ENCODE results near the gene FOXP1. TPM values are rescaled to one million over a fixed set of nuclear protein-coding genes. Genes with fewer than 3 reads are reported as not detected.

FOXP1 gene
- total and polyA plus RNA-seq, 12 donors: 7.6 to 42.7 (median 24.3) TPM

DNA sequence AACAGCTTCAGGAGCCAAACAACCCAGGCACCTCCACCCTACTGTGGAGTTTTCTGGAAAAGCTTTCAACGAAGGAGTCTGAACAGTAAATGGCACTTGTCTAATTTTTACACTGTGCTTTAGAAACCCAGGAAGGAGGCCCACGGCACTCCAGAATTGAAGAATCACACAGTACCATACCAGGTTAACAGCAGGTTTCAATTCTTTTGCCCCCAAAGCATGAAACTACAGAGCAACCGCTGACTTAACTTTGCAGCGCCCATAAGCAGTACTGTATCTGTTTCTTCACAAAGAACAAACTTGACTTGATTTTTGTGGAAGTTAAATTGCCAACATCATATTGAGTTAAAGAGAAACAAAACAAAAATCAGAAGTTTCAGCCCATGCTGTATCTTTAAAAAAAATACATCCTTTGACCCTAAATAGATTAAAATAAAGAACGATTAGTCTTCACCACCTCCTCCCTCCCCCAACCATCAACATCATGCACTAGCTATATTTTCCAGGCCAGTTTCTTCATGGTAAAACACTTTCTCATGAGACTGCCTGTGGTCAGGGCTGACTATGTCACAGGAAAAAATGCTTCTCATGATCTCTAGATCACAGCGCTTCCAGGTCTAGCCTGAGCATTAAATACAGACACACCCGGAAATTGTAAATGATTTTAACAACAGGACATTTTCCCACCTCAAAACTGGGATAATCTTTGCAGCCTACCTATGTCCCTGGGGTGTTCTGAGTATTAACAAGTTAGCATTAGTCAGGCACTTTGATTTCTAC lies 456.3 kb downstream of the FOXP1 start:
- Histone ChIP-seq H3K9me3 (replicated peaks in 1 of 3) (no peaks in the 10 kb centered on the region), H3K27me3 (no peaks in the 10 kb centered on the region), H3K4me3 (peak overlapping the region in 1 of 4 donors; percentile 2), H3K4me1 (replicated peaks in 1 of 2) (peaks cover 6 to 41% of the 10 kb centered on the region in 2 donors), H3K36me3 (replicated peaks in 1 of 2) (no peaks in the 10 kb centered on the region), H3K27ac (peak overlapping the region in 1 of 5 donors; percentile 7)
- TF ChIP-seq, protein P1, sequence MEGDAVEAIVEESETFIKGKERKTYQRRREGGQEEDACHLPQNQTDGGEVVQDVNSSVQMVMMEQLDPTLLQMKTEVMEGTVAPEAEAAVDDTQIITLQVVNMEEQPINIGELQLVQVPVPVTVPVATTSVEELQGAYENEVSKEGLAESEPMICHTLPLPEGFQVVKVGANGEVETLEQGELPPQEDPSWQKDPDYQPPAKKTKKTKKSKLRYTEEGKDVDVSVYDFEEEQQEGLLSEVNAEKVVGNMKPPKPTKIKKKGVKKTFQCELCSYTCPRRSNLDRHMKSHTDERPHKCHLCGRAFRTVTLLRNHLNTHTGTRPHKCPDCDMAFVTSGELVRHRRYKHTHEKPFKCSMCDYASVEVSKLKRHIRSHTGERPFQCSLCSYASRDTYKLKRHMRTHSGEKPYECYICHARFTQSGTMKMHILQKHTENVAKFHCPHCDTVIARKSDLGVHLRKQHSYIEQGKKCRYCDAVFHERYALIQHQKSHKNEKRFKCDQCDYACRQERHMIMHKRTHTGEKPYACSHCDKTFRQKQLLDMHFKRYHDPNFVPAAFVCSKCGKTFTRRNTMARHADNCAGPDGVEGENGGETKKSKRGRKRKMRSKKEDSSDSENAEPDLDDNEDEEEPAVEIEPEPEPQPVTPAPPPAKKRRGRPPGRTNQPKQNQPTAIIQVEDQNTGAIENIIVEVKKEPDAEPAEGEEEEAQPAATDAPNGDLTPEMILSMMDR (IDR thresholded peaks at IDR 0.05): no peak
- TF ChIP-seq POLR2A (IDR thresholded peaks at IDR 0.05): no peak
- DNase-seq: no peak
- 60 to 74% (median 63%) methylated on average over 7 of the region's 7 CpGs for WGBS, 4 donors
- intact Hi-C loops (cut with DNase I): no loop called here

DNA sequence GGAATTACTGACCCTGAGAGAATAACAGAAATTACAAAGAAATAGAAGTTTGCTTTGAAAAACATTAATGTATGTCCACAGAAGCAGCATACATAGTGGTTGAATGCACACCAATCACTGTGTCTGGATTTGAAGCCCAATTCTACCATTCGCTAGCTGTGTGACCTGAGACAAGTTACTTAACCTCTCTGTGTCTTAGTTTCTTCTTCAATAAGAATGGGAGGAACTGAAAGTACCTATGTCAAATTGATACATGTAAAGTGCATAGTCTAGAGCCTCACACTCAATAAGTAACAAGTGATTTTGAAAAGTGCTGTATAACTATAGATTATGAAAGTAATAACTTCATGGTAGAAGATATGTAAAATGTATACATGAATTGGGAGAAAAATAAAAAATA lies 457.8 kb downstream of the FOXP1 start:
- Histone ChIP-seq H3K36me3 (replicated peaks in 1 of 2) (no peaks in the 10 kb centered on the region), H3K9me3 (replicated peaks in 1 of 3) (no peaks in the 10 kb centered on the region), H3K27me3 (no peaks in the 10 kb centered on the region), H3K4me1 (replicated peaks in 1 of 2) (peaks cover 6 to 35% of the 10 kb centered on the region in 2 donors), H3K4me3 (no peak overlapping the region), H3K27ac (no peak overlapping the region)
- intact Hi-C loops (cut with DNase I): no loop called here
- WGBS, 4 donors: 88 to 100% (median 97%) methylated on average over 1 of the region's 1 CpG
- TF ChIP-seq, protein P1 (IDR thresholded peaks at IDR 0.05): no peak
- no peak for TF ChIP-seq POLR2A (IDR thresholded peaks at IDR 0.05)
- DNase-seq: no peak

DNA sequence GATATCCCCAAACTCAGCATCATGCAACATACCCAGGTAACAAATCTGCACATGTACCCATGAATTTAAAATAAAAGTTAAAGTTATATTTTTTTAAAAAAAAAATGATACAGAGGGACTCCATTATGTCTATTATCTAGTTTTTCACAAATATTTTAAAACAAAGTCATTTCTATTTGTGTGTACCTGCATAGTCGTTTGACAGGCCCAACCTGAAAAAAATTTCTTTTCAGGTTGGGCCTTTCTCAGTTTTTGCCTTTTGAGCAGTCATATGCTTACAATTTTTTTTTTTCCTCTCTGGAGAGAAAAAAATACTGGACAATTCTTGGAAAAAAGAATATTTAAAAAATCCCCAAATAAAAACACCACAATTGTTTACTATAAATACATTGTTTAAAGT lies 459.5 kb downstream of the FOXP1 start:
- no peaks in the 10 kb centered on the region for H3K27me3 ChIP-seq
- no peak for DNase-seq
- peaks cover 6 to 27% of the 10 kb centered on the region in 2 donors for H3K4me1 ChIP-seq (replicated peaks in 1 of 2)
- H3K36me3 ChIP-seq (replicated peaks in 1 of 2): no peaks in the 10 kb centered on the region
- no peak overlapping the region for H3K27ac ChIP-seq
- no peaks in the 10 kb centered on the region for H3K9me3 ChIP-seq (replicated peaks in 1 of 3)
- TF ChIP-seq, protein P1 (IDR thresholded peaks at IDR 0.05): no peak
- no peak for TF ChIP-seq POLR2A (IDR thresholded peaks at IDR 0.05)
- no peak overlapping the region for H3K4me3 ChIP-seq
- WGBS, 4 donors: 21 to 28% (median 25%) methylated on average over 1 of the region's 1 CpG
- intact Hi-C loops (cut with DNase I): no loop called here

DNA sequence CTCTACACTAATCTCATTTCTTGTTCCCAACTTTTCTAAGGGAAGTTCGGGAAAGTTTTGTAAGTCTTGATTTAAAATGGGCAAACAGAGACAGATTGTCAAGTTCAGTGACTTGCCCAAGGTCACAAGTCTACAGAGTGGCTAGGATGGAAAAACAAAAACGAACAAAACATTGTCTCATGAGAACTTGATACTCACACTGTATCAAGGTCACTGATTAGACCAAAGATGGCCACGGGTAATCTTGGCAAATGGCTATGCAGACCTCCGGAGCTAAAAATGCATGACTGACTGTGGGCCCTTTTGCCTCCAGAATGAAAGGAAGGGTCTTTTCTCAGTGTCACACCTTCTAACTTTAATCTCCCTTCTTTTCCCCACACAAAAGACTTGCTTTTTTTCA lies 460.9 kb downstream of the FOXP1 start:
- H3K36me3 ChIP-seq (replicated peaks in 1 of 2): no peaks in the 10 kb centered on the region
- H3K4me1 ChIP-seq (replicated peaks in 1 of 2): peaks cover 0 to 13% of the 10 kb centered on the region in 2 donors
- peak overlapping the region in 1 of 5 donors; percentile 20 for H3K27ac ChIP-seq
- intact Hi-C loops (cut with DNase I): no loop called here
- peak in 1 of 7 donors; percentile 29 for DNase-seq
- no peaks in the 10 kb centered on the region for H3K9me3 ChIP-seq (replicated peaks in 1 of 3)
- 45 to 52% (median 49%) methylated on average over 4 of the region's 4 CpGs for WGBS, 4 donors
- TF ChIP-seq, protein P1 (IDR thresholded peaks at IDR 0.05): no peak
- TF ChIP-seq POLR2A (IDR thresholded peaks at IDR 0.05): no peak
- no peak overlapping the region for H3K4me3 ChIP-seq
- no peaks in the 10 kb centered on the region for H3K27me3 ChIP-seq

Data from adrenal gland (tissue), 12 donors.